Fibroblast of skin of left biceps (primary cell): ENCODE data around the gene COMMD4.

Experiments used
- DNase-seq, 2 experiments: peaks; one replicate each; pipeline ENCODE4 v3.0.0-alpha.2; 2013; ENCODE audit warnings: low read depth in 2 of 2

The COMMD4 gene

DNA sequence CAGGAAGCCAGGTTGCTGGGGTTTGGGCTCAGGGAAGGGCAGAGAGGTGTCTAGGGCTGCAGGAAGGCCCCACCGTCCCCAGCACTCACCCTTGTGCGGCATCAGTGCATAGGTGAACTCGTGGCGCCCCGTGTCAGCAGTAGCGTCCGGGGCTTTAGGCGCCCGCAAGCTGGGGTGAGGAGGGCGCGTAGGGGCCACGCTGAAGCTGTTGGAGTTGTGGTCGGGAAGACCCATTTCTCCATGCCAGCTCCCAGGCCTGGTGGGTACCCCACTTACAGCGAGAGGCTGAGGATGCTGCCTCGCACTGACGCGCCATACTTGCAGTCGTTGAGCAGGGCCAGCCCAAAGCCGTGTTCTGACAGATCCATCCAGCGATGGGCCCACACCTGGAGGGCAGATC lies 20.7 kb downstream of the COMMD4 start:
- DNase-seq = no peak

DNA sequence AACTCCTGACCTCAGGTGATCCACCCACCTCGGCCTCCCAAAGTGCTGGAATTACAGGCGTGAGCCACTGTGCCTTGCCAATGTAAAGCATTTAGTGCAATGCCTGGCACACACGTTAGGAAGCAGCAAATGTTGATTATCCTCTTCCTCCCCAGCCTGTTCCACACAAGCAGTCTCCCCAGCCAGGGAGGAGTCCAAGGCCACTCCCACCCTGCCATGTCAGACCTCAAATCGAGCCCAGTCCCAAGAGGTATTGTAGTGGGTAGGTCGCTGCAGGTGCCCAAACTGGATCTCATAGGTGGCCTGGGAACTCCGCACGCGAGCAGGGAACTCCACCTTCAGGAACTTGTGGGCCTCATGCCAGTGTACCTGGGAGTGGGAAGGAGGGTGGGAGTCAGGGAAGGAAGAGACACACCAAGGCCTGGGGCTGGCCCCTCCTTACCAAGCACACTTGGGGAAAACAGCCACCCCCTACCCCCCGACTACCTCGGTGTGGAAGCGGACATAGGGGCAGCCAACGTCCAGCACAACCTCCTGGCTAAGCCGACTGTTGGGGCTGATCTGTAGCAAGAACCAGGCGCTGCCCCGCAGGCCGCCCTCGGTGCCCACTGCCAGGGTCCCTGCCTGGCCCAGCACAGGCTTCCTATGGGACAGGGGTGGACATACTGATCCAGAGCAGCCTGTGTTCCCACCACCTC lies 22.3 kb downstream of the COMMD4 start:
- DNase-seq = no peak

GRCh38 chr15:75358771-75359536 lies 23.1 kb downstream of the COMMD4 start:
- no peak for DNase-seq

- no peak for DNase-seq
These were observed 23.8 kb downstream of the COMMD4 start for GRCh38 chr15:75359537-75360250.

DNA sequence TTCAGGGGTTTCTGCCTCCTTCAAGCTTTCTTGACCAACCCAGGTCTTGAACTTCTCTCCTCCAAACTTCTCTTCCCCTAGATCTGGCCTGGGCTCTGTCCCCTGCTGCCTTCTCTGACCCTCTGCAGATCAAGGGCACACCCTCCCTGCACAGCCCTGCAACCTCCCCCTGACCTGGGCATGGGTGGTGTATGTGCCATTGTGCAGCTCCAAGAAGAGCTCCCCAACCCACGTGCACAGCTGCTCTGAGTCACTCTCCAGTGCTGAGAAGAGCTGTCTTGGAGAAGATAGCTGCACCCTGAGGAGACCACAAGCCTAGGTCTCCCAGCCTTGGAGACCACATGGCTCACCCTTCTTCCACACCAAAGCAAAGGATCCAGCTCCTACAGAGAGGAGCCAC lies 24.5 kb downstream of the COMMD4 start:
- no peak for DNase-seq

DNA sequence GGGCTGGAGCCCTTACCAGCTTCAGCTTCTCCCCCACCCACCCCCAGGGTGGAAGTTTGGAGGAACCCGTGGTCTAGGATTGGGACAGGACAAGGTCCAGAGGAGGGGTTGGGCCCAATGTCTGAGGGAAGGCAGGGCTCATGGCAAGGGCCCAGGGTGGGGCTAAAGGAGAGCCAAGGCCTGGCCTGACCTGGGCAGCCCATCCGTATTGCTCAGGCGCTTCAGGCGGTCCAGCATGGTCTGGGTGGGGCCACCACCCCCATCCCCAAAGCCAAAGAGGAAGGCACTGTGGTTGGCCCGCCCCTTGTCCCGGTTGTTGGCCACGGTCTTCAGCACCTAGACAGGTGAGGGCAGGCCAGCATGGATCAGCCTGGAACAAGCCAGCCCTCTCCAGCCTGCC lies 25.0 kb downstream of the COMMD4 start:
- no peak for DNase-seq

DNA sequence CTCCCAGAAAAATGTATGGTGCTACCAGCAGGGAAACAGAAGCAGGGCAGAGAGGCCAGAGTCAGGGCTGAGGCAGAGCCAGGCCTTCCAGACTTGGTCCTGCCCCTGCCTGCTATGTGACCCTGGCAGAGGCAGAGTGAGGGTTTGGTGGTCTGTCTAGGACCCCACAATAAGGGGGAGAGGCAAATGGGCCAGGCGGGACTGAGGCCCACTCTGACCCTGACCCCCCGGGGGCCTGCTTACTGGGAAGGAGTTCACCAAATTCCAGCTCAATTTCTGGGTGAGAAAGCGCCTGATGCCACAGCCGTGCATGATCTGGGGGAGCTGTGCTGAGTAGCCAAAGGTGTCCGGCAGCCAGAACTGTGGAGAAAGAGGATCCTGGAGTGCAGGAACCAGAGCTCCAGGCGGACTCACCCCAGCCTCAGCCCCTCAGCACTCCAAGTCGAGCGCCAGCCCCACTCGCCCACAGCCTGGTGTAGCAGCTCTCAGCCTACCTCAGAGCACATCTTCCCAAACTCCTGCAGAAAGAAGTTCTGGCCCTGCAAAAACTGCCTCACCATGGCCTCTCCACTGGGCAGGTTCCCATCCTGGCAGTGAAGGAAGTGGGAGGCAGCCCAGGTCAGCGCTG lies 25.6 kb downstream of the COMMD4 start:
- no peak for DNase-seq

GRCh38 chr15:75361989-75362641 lies 26.3 kb downstream of the COMMD4 start:
- no peak for DNase-seq

DNA sequence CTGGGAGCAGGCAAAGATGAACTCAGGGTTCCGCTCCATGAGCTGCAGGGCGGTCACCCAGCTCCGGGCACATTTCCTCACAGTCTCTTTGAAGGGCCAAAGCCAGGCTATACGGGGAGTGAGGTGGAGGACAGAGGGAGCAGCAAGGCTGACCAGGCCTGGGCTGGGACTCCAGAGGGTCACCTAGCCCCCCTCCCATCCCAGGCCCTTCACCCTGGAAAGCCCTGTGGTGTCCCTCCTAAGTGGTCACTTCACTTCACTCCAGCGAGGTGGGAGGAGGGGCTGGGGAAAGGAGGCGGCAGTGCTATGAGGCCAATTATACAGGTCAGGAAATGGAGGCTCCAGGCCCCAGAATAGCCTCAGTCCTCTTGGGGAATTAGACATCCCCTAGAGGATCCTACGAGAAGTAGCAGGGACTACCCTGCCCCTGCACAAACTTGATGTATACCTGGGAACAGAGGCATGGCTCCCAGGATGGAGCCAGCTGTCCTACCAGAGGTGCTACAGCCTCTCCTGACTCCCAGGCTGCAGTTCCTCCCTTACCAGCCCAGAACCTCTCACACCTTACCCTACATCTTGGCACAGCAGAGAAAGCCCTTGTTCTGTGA lies 26.9 kb downstream of the COMMD4 start:
- no peak for DNase-seq

DNA sequence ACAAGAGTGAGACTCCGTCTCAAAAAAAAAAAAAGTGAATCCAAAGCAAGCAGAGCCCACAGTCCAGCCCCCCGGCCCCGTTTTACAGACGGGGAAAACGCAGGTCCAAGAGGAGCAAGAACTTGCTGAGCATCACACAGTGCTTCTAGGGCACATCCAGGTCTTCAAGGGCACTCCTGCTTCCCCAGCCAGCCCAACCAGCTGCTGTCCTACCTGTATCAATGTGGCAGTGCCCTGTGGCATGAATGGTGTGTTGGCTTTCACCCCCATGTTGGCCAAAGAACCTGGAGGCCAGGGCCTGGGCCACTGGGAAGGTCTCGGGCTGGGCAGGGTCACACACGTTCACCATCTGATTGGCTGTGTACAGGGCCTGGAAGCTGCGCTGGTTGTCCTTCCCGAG lies 27.9 kb downstream of the COMMD4 start:
- no peak for DNase-seq

DNA sequence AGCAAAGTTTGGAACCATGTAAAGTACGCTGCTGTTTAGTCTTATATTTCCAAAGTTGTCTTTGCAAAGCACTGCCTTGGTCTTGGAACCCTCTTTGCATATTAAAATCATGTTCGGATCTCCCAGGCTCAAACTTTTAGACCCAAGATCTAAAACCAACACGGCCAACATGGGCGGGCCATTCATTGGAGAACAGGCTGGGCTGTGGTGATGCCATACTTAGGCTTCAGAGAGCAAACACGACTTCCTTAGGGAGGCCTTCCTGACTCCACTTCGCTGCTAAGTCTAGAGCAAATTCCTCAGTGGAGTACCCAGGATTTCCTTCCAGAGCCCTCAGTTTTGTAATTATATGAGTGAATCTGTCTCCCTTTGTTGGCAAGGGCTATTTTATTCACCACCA lies 29.0 kb downstream of the COMMD4 start:
- no peak for DNase-seq

DNA sequence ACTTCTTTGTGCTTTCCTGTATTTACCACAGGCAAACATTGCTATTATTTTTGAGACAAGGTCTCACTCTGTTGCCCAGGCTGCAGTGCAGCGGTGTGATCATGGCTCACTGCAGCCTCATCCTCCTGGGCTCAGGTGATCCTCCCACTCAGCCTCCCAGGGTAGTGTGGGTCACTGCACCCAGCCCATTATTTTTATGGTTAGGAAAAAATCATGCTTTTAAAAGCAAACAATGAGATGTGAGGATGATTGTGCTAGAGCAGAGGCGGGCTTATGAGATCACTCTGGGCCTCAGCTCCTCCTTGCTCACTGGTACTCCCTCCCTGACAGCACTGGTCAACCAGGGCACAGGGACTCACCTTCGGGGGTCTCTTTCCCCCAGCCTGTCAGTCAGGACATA lies 30.3 kb downstream of the COMMD4 start:
- no peak for DNase-seq

GRCh38 chr15:75367006-75367405 lies 31.1 kb downstream of the COMMD4 start:
- DNase-seq = no peak

- DNase-seq = no peak
These were observed 31.6 kb downstream of the COMMD4 start for GRCh38 chr15:75367406-75367912.

- DNase-seq = peak; percentile 71 to 75
These were observed 32.2 kb downstream of the COMMD4 start, which contains the start of gene MAN2C1 for GRCh38 chr15:75367913-75368688. MAN2C1 (minus strand) TSS chr15:75368607; CDS start chr15:75368583, 24 bp downstream.

GRCh38 chr15:75368689-75369239 lies 32.9 kb downstream of the COMMD4 start:
- no peak for DNase-seq

DNA sequence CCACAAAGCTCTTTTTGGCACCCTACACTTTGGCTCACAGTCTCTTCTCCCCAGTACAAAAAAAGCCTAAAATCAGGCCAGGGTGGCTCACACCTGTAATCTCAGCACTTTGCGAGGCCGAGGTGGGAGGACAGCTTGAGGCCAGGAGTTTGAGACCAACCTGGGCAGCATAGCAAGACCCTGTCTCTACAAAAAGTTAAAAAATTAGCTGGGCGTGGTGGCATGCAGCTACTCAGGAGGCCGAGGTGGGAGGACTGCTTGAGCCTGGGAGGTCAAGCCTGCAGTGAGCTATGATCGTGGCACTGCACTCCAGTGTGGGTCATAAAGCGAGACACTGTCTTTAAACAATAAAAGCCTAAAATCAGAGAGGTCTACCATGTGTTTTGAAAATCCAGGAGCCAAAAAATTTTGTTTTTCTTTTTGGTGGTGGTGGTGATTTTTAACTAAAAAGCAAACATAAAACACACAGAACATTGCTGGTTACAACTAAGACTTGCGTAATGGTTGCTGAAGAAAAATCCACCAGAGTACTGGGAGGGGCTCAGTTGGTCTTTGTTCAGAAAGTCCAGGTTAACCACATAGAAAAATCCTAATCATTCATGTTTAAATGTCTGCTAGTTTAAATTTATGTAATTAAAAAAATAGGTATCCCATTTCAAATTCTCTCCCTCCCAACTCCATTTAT lies 34.2 kb downstream of the COMMD4 start:
- no peak for DNase-seq

GRCh38 chr15:75371486-75371885 lies 35.6 kb downstream of the COMMD4 start:
- no peak for DNase-seq
